T-helper 22 cell (primary cell): Measurements from ENCODE around the gene DPY19L1.
"Not testable (repeated sequence)": the region's sequence is repeated elsewhere in the genome, so short reads cannot be mapped to it uniquely, and the experiment has no call there.

Experiments
- DNase-seq: peaks from one replicate; pipeline ENCODE4 v3.0.0-alpha.2; 2020; ENCODE audit warnings: low read depth

Gene DPY19L1

DNA sequence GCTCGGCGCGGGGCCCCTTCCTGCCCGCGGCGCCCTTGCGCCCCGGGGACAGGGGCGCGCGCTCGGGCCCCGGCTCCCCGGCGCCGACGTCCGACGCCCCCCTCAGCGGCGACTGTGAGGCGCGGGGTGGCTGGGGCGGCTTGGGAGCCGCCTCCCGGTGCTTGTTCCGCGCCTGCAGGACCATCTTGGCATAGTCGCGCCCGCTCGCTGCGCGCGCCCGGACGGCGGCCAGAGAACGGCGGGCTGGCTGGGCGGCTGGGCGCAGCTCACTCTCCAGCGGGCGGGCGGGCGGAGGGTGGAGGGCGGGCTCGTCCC, at the start of gene DPY19L1:
DPY19L1 (minus strand) TSS at position 275 of the 315 bp plus-strand sequence; CDS start at position 184, 91 bp downstream.
- no peak for DNase-seq

DNA sequence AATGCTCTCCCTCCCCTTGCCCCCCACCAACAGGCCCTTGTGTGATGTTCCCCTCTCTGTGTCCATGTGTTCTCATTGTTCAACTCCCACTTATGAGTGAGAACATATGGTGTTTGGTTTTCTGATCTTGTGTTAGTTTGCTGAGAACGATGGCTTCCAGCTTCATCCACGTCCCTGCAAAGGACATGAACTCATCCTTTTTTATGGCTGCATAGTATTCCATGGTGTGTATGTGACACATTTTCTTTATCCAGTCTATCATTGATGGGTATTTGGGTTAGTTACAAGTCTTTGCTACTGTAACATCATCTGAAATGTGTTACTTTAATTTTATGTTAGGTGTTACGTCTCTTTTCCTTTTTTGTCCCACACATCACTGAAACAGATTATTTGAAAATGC, 42.2 kb upstream of the DPY19L1 start:
- DNase-seq = not testable (repeated sequence)

DNA sequence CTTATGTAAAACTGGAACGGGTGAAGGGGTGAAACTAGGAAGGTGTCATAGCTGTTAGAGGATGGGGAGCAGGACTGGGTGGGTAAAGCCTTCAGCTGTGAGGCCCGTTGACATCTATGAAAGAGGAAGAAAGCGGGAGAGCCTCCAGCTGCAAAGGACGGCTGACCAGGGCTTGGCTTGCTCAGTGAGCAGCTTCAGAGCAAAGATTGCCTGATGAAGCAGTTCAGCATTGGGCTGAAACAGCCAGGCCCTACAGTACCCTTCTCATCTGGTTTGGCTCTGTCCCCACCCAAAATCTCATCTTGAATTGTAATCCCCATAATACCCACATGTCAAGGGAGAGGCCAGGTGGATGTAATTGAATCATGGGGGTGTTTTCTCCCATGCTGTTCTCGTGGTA, 36.7 kb upstream of the DPY19L1 start:
- DNase-seq = not testable (repeated sequence)

DNA sequence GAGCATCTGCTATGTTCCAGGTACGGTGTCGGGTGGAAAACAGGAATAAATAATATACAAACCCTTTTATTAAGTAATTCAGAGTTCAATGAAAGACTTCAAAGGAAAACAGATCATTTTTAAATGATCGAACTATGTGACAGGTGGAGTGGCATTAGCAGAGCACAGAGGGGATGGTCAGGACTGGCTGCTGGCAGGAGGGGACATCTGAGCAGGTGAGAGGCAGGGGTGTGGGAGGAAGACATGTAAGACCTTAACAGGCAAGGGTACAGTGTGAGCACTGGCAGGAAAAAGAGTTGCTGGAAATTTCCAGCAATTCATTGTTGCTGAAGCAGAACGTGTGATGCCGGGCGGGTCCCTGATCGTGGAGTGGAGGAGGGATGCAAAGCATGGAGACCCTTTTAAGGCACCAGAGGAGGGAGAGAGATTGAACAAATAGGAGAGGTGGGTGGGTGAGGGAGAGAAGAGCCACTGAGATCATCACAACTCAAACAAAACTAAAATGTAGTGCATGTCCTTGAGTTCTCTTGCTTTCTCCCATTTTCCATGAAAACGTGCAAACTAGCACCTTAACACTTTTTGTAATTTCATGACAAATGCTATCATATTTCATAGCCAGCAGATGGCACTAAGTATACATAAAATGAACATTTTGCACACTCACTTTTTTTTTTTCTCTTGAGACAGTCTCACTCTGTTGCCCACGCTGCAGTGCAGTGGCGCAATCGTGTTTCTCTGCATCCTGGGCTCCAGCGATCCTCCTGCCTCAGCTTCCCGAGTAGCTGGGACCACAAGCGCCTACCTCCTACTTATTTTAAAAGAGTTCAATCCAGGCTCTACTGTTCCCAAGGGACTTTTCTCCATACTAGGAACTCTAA, 35.9 kb upstream of the DPY19L1 start:
- DNase-seq = not testable (repeated sequence)

DNA sequence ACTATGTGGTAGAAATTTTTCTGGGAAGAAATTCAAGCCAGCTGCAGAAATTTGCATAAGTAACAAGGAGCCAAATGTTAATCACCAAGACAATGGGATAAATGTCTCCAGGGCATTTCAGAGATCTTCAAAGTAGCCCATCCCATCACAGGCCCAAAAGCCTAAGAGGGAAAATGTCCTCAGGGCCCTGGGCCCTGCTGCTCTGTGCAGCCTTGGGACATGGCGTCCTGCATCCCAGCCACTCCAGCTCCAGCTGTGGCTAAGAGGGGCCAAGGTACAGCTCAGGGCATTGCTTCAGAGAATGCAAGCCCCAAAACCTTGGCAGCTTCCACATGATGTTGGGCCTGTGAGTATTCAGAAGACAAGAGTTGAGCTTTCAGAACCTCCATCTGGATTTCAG, 31.8 kb upstream of the DPY19L1 start:
- not testable (repeated sequence) for DNase-seq

DNA sequence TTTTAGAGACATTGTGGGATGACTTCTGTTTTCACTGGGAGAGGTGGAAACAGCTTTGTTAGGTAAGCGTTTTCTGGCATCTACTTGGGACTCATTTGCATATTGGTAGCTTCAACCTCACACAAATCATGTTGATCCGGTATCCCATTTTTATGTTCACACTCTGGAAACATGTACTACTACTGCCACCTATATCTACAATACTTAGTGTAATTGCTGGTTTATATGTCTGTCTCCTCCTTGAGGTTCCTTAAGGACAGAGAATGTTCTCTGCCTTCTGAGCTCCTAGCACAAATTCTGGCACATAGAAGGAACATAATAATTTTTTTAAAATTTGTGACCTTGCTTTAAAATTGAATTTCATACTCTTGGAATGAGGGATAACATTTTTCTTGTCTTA, 28.1 kb upstream of the DPY19L1 start:
- DNase-seq = not testable (repeated sequence)

DNA sequence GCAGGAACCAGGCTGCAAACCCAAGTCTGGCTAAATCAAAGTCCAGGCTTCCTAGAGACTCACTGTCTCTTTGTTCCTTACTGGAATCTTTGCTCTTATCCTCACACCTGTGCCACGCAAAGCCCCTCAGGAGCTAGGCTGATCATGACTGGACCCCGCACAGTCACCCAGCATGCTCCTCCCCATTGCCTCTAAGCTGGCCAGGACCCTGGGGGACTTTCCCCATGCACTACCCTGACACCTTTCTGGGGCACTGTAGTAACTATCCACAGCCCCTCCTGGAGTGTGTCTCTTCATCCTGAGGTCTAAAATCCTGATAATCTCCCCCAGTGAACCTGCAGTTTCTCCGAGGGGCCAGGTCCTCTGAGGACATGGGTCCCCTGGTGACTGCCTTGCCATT, 21.3 kb upstream of the DPY19L1 start:
- not testable (repeated sequence) for DNase-seq

DNA sequence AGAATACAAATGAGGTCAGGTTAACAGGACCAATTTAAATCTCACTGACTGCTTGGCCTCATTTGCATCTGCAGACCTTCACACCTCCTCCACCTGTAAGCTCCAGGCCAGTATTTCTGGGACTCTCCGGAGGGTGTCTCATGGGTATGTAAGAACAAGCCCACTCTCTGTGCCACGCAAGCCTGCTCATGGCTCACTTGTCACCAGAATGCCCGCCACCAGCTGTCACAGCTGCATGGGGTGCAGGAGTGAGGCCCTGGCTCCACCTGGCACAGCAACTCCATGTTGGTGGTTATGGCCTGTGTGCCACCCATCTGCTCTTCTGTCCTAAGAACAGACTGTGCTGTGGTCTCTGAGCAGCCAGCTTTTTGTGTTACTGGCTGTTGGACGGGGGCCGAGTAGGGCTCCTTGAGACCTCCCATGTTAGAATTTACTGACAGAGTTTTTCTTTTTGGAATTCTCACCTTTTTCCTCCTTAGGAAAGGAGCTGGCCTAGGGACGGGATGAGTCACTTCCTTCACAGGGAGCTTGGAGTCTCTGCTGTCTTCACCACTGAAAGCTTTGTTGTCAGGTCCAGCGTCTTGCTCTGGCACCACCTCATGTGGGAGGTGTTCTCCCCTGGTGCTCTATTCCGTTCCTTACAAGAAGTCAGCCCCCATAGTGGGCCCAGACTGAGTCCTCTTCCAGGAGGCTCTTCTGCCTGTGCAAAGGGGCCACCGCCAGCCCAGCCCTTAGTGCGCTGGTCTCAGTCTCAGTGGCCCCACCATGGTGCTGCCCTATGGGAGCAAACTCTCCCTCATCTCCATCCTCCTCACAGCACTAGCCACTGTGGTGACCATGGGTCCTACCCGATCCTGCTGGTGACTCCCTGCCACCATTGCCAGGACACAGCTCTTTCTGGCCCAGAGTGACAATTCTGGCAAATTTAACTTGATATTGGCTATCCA, 20.5 kb upstream of the DPY19L1 start:
- DNase-seq = not testable (repeated sequence)

DNA sequence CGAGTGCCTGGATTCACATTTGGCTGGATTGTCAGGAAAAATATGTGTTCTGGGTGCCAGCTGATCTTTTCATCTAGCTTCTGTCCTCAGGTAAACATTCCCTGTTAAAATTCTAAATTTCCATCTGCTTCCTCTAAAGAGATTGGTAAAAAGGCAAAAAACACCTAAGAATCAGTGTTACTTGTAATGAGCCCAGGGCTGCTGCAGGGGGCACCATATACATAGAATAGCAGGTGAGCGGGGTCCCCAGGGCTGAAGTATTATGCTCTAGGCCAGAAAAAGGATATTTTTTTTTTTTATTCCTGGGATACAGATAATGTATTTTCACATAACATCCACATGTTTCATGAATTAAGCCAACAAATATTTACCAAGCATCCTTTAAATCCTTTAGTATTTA, 18.4 kb upstream of the DPY19L1 start:
- DNase-seq = not testable (repeated sequence)

DNA sequence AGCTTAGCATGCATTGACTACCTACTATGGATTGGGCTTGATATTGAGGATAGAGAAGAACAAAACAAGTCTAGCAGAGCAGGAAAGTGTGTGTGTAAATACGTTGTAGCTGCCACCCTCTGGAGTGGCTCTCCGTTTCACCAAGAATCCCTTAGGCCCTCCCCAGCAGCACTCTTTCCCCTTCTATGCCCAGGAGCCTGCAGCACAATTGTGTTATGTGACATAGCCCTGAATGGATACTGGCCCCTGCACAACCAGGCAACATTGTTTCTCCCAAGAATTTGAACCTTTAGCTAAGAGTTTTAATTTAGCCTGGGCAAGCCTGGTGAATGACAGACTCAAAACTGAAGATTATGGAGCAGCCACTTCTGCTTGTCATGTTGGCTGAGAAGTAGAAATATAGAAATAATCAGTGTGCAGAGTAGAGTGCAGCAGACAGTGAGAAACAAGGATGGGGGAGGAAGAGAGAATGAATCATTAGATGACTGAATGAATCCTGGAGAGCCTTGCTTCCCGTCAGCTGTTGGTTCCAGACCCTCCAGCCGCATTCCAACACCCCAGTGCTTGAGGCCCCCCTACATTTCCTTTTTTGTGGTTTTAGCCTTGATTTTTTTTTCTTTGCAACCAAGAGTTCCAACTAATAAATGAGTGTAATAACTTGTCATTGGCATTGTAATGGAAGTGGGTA, 16.3 kb upstream of the DPY19L1 start:
- DNase-seq = not testable (repeated sequence)

DNA sequence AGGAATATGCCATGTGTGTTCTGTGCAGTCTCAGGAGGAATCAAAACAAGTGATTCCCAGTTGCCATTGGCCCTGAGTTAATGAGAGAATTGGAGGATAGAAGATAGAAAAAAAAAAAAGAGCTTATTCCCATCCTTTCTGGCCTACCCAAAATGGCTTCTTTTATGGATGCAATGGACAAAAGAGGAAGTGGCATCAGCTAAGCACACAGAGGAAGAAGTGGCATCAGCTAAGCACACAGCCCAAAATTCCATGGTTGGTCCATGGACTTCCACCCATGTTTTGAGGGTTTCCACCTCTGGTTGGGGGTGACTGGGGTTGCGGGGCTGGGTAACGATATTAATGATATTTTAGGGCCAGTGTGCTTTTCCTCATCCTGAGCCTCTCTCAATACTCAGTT, 11.1 kb upstream of the DPY19L1 start:
- DNase-seq = not testable (repeated sequence)

DNA sequence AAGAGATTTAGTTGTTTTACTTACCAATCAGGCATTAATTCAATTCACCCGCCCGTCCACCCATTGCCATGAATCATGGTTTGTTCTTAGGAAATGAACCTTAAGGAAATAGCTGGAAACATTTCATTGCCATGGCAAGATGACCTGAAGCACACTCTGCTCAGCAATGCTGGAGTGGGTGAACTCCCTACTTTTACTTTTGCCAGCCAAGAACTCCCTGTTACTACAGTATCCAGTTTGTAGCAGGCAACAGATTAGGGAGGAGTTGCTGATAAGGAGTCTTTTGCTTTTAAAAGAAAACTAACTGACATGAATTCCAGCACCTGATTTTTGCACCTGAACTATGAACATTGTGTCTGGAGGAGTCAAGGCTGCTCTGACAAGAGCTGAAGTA, 10.6 kb upstream of the DPY19L1 start:
- DNase-seq = not testable (repeated sequence)

DNA sequence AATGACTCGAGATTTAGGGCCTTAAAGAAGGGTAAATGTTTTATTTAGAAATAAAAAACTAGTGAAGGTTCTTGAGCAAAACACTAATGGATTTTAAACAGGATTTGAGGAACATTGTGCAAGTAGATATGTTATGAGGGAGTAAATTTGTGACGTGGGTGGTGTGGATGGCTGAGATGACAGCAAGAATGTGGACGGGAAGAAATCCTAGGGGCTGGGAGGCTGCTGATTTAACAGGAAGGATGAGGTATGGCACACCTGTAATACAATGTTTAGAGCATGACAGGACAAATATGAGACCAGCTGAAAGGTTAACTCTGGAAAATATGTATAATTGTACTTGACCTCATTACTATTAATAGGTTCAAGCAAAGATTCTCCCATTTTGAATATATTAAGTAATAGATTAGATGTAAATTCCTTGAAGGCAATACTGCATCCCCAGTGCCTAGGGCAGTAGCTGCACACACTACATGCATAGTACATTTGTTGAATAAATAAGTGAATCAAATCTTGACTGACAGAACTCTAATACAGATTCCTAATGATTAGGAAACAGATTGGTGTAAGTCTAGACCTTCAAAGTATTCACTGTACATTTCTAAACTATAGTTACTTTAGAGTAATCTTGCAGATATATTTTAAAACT, 10.1 kb upstream of the DPY19L1 start:
- not testable (repeated sequence) for DNase-seq

DNA sequence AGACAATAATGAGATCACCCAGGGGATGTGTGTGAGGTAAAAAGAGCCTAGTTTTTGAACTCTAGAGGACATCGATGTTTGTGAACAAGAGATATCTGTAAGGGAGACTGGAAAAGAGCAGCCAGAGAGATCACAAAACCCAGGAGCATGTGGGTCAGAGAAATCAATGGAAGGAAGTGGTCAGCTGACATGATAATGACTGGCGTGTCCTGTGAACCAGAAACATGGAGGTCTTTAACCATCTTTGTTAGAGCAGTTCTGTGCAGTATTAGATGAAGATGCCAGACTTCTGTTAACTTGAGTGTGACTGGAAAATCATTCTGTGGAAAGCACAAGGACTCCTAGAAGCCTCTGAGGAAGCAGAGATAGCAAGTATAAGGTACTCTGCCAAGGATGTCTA, 6.0 kb upstream of the DPY19L1 start:
- not testable (repeated sequence) for DNase-seq

DNA sequence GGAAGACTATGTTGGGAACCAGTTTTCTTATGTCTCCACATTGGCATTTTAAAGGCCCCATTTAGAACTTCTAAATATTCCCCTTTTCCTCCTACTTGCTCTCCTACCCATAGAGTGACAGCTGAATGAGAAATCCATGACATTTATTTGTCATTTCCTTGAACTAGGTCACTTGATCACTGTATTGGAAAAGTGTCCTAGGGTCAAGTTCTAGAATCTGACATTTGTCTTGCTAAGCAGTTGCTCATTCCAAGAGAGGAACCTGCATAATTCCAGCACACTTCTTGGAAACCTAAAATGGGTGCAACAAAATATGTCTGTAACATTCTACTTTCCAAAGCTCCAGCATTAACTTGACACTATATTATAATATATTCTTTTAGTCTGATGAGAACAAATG, 3.6 kb upstream of the DPY19L1 start:
- DNase-seq = no peak

DNA sequence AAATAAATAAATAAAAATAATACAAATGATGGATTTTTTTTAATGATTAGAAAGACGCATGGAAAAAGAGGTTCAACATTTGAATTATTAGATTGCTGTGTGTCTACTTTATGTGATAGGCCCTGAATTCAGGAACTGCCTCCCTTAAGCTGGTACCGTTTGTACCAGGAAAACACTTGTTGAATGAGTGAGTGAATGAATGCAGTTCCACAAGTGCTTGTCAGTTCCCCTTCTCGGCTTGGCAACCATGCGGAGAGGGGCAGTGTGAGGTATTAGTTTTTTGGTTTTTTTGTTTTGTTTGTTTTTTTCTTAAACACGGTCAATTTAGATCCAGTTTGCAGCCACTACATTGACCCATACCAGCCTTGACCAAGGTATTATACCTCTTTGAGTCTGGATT, 2.1 kb upstream of the DPY19L1 start:
- DNase-seq = no peak

DNA sequence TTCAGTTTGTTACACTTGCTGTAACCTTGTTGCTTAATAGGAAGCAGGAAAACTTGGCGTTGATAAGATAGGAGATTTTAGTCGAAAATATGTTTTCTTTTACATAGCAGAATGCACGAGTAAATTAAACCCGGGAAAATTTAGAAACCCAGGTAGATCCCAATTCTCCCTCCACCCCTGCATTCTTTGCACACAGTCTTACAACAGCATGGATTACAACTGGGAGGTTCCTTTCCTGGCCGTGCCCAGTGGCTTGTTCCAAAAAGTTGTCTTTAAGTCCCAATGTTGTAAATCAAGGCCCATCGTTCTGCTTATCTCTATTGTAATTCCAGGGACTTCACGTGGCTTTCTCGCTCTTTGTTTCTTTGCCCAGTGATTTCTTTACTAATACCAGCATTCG, 1.1 kb upstream of the DPY19L1 start:
- no peak for DNase-seq

DNA sequence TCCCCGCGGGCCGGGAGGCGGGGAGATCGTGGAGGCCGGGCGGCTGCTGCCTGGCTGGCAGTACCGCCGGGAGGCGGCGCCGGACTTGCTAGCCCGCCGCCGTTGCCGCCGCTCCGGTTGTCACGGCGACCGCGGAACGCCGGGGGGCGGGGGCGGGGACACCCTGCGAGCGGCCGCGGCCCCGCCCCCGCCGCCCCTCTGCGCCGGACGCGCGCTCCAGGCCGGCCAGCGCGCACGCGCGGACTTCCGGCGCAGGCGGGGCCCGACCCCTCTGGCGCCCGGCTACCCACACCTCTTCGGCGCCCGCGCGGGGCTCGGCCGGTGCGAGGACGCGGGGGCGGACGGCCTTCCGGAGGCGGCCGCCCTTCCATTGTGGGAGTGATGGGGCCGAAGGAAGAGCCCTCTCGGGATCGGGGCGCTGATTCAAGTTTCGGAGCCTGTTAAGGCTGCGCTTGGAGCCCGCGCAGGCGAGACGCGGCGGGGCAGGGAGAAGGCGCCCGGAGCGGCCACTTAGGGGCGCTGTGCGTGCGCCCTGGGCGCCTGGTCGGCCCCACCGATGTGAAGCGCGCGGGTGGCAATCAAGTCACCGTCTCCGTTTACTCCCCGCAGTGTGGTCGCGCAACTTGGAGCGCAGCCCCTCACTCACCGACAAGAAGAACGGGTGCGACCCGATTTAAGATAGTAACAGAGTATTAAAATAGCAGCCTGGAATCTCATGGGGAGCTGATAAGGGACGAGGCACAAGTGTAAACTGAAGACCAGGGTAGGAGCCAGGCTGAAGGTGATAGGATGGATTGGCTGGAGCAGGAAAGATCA, 449 bp upstream of the DPY19L1 start:
- peak; percentile 80 for DNase-seq

DNA sequence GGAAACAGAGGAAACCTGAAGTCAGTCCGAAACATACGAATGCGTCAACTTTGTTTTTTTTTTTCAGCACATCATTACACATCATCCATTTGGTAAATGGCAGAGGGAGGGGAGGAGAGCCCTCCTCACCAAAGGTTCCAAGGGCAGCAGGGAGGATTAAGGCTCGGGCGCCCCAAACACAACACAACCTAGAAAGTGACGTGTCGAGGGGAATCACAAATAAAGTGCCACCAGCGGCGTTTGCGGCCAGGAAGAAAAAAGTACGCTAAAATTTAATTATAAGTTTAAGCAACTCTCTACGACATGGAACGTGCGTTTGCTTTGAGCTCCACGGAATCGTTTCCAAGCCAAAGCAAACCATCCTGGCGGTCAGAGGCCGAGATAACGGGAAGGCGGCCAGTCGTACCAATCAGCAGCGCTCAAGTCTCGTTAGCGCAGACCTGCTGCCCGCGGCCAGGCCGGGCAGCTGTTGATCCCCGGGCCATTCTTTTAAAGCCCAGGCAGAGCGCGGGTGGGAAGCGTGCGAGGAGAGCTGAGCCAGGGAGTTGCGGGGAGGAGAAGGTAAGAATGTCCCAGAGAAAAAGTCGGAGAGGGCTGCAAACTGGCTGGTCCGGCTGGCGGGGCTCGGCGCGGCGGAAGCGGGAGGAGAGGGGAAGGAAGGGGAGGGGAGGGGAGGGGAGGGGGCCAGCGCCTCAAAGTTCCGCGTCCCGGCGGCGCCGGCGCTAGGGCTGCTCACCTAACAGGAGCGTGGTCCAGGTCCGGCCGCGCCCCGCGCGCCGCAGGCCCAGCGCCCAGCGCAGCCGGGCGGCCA, 719 bp downstream of the DPY19L1 start:
- DNase-seq = peak; percentile 38

DNA sequence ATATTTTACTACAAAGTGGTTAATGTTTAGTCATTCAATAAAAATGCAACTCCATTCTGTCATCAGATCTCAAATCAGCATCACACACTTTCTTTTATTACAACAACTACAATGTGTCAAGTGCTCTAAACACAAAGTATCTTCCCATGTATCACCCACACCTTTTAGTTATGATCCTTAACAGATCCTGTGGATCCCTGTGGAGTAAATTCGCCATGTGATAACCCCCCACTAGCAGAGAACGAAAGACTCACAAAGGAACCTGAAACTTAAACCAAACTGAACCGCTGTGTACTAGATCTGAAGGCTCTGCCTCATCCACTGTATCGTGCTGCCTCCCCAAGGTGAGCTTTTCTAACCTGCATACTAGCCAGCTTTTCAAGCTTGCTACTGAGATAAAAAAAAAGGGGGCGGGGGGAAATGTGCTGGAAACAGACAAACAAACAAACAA, 1.7 kb downstream of the DPY19L1 start:
- peak; percentile 7 for DNase-seq
